Neural progenitor cell (in vitro differentiated cells): ENCODE measurements around the gene WDR72. TPM values are rescaled to one million over a fixed set of nuclear protein-coding genes. Genes with fewer than 3 reads are reported as not detected.

Source experiments
- DNase-seq: peaks from one replicate; pipeline ENCODE4 v3.0.0-alpha.2; 2016; ENCODE audit warnings: low spot score
- H2AFZ ChIP-seq: fragments of 200-600 bp; sonication (generic); replicated peaks from 2 replicates; pipeline ENCODE4 v1.6.1; 2016; ENCODE audit warnings: antibody characterized with exemption
- H3F3A ChIP-seq: fragments of 200-600 bp; sonication (generic); 2 replicates; pipeline ENCODE4 v1.6.1; 2016; ENCODE audit warnings: antibody characterized with exemption, low read depth
- H3K27ac ChIP-seq: fragments of 200-600 bp; sonication (generic); 2 replicates; pipeline ENCODE4 v1.5.1; 2016; ENCODE audit warnings: mild to moderate bottlenecking
- H3K27me3 ChIP-seq: fragments of 200-600 bp; sonication (generic); 2 replicates; pipeline ENCODE4 v1.6.1; 2016; ENCODE audit warnings: mild to moderate bottlenecking, moderate library complexity
- H3K36me3 ChIP-seq: fragments of 200-600 bp; sonication (generic); 2 replicates; pipeline ENCODE4 v1.5.1; 2016
- H3K4me1 ChIP-seq: fragments of 200-600 bp; sonication (generic); 2 replicates; pipeline ENCODE4 v1.6.1; 2016; ENCODE audit warnings: mixed run types
- H3K4me2 ChIP-seq: fragments of 200-600 bp; sonication (generic); 2 replicates; pipeline ENCODE4 v1.6.1; 2016
- H3K4me3 ChIP-seq: fragments of 200-600 bp; sonication (generic); 2 replicates; pipeline ENCODE4 v1.5.1; 2016
- H3K79me2 ChIP-seq: fragments of 200-600 bp; sonication (generic); 2 replicates; pipeline ENCODE4 v1.6.1; 2016; ENCODE audit warnings: low read depth
- H3K9ac ChIP-seq: fragments of 200-600 bp; sonication (generic); 2 replicates; pipeline ENCODE4 v1.6.1; 2016
- H3K9me3 ChIP-seq: fragments of 200-600 bp; sonication (generic); 2 replicates; pipeline ENCODE4 v1.5.1; 2016; ENCODE audit warnings: low read depth
- H4K20me1 ChIP-seq: fragments of 200-600 bp; sonication (generic); 2 replicates; pipeline ENCODE4 v1.6.1; 2016; ENCODE audit warnings: low read depth
- H3K27ac Mint-ChIP-seq: 3 replicates; pipeline ENCODE4 v1.8.0; 2021; ENCODE audit warnings: mixed read lengths
- H3K27me3 Mint-ChIP-seq: 2 replicates; pipeline ENCODE4 v1.8.0; 2022; ENCODE audit warnings: low read depth, mild to moderate bottlenecking, inconsistent platforms, moderate library complexity, mixed read lengths; ENCODE audit not compliant: insufficient read depth
- H3K36me3 Mint-ChIP-seq: 3 replicates; pipeline ENCODE4 v1.8.0; 2021; ENCODE audit warnings: mixed read lengths
- H3K4me1 Mint-ChIP-seq: 3 replicates; pipeline ENCODE4 v1.8.0; 2021; ENCODE audit warnings: mixed read lengths
- H3K4me3 Mint-ChIP-seq: 3 replicates; pipeline ENCODE4 v1.8.0; 2021; ENCODE audit warnings: mild to moderate bottlenecking, moderate library complexity, mixed read lengths
- H3K9me3 Mint-ChIP-seq: 3 replicates; pipeline ENCODE4 v1.8.0; 2020; ENCODE audit warnings: mixed read lengths
- CTCF ChIP-seq: fragments of 200-600 bp; sonication (generic); IDR thresholded peaks from 2 replicates; pipeline ENCODE4 v1.5.1; 2017; ENCODE audit warnings: antibody characterized with exemption, mild to moderate bottlenecking
- EZH2 ChIP-seq: fragments of 200-600 bp; sonication (generic); IDR thresholded peaks from 2 replicates; pipeline ENCODE4 v1.6.1; 2017; ENCODE audit warnings: antibody characterized with exemption, mild to moderate bottlenecking, moderate library complexity
- EZH2phosphoT487 ChIP-seq: fragments of 200-600 bp; sonication (generic); IDR thresholded peaks from 2 replicates; pipeline ENCODE4 v1.6.1; 2017; ENCODE audit warnings: antibody characterized with exemption
- total RNA-seq: library from RNA; depleted of rRNA; stranded (reverse); fragments of >200 nt; gene quantifications from 2 replicates; pipeline ENCODE4 v1.2.3, GENCODE V29; 2015; ENCODE audit warnings: low replicate concordance

Gene WDR72
- total RNA-seq, 1 donor from 2014 or later = 4.6 TPM

DNA sequence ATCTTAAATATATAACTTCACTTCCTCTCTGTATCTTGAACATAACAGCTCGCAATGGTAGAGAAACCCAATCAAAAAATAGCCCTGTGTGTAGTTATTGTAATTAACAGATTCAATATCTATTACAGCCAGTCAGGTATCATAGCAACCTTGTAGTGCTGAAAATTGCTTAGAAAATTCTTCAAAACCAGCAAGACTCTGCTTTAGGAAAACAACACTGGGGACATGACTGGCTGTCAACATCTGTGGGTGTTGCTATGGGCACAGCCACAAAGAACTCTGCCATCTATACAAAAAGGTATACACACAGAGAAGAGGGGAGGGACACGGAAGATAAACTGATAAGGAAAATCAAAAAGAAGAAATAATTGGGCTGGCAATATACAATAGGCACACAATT lies 101.2 kb downstream of the WDR72 start:
- Mint-ChIP-seq H3K27me3 (peaks cover 5% of the 10 kb centered on the region), H3K4me1 (peaks cover 24% of the 10 kb centered on the region), H3K9me3 (no peaks in the 10 kb centered on the region), H3K4me3 (peak overlapping the region; percentile 3), H3K27ac (peak overlapping the region; percentile 51), H3K36me3 (no peaks in the 10 kb centered on the region)
- Histone ChIP-seq H2AFZ (no peak overlapping the region), H3K9me3 (no peaks in the 10 kb centered on the region), H3K36me3 (no peaks in the 10 kb centered on the region), H4K20me1 (no peaks in the 10 kb centered on the region), H3K4me1 (peaks cover 17% of the 10 kb centered on the region), H3K27ac (no peak overlapping the region), H3K9ac (no peak overlapping the region), H3K27me3 (no peaks in the 10 kb centered on the region), H3K4me3 (no peak overlapping the region), H3K79me2 (no peaks in the 10 kb centered on the region), H3F3A (no peaks in the 10 kb centered on the region), H3K4me2 (peak overlapping the region; percentile 5)
- no peak for DNase-seq
- TF ChIP-seq EZH2phosphoT487 (no peak), CTCF (no peak), EZH2 (no peak)

DNA sequence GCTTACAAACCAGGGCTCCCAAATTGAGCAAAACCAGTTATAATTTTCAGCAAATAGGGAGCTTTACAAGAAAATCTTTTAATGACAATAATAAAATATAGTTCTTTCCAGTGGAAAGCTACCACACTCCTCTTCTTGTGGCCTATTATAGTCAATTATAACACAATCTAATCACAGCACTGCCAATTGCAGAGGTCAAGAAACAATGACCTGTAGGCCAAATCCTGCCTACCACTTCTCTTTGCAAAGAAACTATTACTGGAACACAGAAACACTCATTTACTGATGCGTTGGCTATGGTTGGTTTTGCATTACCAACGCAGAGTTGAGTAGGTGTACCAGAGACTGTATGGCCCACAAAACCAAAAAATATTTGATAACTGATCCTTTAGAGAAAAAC lies 110.5 kb downstream of the WDR72 start:
- H3K27ac ChIP-seq = no peak overlapping the region
- H3K79me2 ChIP-seq = no peaks in the 10 kb centered on the region
- no peaks in the 10 kb centered on the region for H3F3A ChIP-seq
- H3K27ac Mint-ChIP-seq = no peak overlapping the region
- H2AFZ ChIP-seq = no peak overlapping the region
- H3K36me3 Mint-ChIP-seq = no peaks in the 10 kb centered on the region
- no peaks in the 10 kb centered on the region for H3K4me1 Mint-ChIP-seq
- no peaks in the 10 kb centered on the region for H3K36me3 ChIP-seq
- no peaks in the 10 kb centered on the region for H3K27me3 ChIP-seq
- H3K4me3 ChIP-seq = no peak overlapping the region
- H3K4me1 ChIP-seq = no peaks in the 10 kb centered on the region
- no peak overlapping the region for H3K4me3 Mint-ChIP-seq
- DNase-seq = no peak
- no peaks in the 10 kb centered on the region for H3K9me3 ChIP-seq
- TF ChIP-seq CTCF (no peak), EZH2 (no peak), EZH2phosphoT487 (no peak)
- no peaks in the 10 kb centered on the region for H3K27me3 Mint-ChIP-seq
- H3K9ac ChIP-seq = no peak overlapping the region
- no peaks in the 10 kb centered on the region for H4K20me1 ChIP-seq
- H3K4me2 ChIP-seq = no peak overlapping the region
- no peaks in the 10 kb centered on the region for H3K9me3 Mint-ChIP-seq

- Mint-ChIP-seq H3K9me3 (no peaks in the 10 kb centered on the region), H3K36me3 (no peaks in the 10 kb centered on the region), H3K27me3 (no peaks in the 10 kb centered on the region), H3K27ac (no peak overlapping the region), H3K4me1 (no peaks in the 10 kb centered on the region), H3K4me3 (no peak overlapping the region)
- no peak for TF ChIP-seq CTCF
- TF ChIP-seq EZH2phosphoT487 = no peak
- TF ChIP-seq EZH2 = no peak
- H3F3A ChIP-seq = no peaks in the 10 kb centered on the region
- no peaks in the 10 kb centered on the region for H3K36me3 ChIP-seq
- H2AFZ ChIP-seq = peak overlapping the region; percentile 73
- no peak overlapping the region for H3K27ac ChIP-seq
- H3K4me2 ChIP-seq = no peak overlapping the region
- DNase-seq = no peak
- no peaks in the 10 kb centered on the region for H3K9me3 ChIP-seq
- no peaks in the 10 kb centered on the region for H3K27me3 ChIP-seq
- H3K9ac ChIP-seq = no peak overlapping the region
- no peaks in the 10 kb centered on the region for H3K79me2 ChIP-seq
- H3K4me3 ChIP-seq = no peak overlapping the region
- H4K20me1 ChIP-seq = no peaks in the 10 kb centered on the region
- H3K4me1 ChIP-seq = no peaks in the 10 kb centered on the region
Measured at GRCh38 chr15:53644660-53645059, 114.8 kb downstream of the WDR72 start.
